GM19238 (cell line): ENCODE measurements around the gene DAAM2.

Source experiments
- DNase-seq: peaks from one replicate; pipeline ENCODE4 v3.0.0; 2011; ENCODE audit warnings: low spot score; ENCODE audit not compliant: insufficient read length

Gene DAAM2

GRCh38 chr6:39818695-39819094 is 26.5 kb downstream of the DAAM2 start:
- DNase-seq, result no peak

GRCh38 chr6:39819228-39819627 is 27.1 kb downstream of the DAAM2 start:
- DNase-seq, result no peak

GRCh38 chr6:39819676-39820075 is 27.5 kb downstream of the DAAM2 start:
- no peak for DNase-seq

- no peak for DNase-seq
These were observed 28.4 kb downstream of the DAAM2 start for GRCh38 chr6:39820553-39820952.

GRCh38 chr6:39821046-39821740 is 29.0 kb downstream of the DAAM2 start:
- DNase-seq, result no peak

- DNase-seq, result no peak
These were observed 29.8 kb downstream of the DAAM2 start for GRCh38 chr6:39821742-39822532.

GRCh38 chr6:39822846-39823815 is 31.0 kb downstream of the DAAM2 start:
- no peak for DNase-seq

GRCh38 chr6:39824030-39824926 is 32.1 kb downstream of the DAAM2 start:
- no peak for DNase-seq

- DNase-seq, result no peak
These were observed 37.2 kb downstream of the DAAM2 start for GRCh38 chr6:39829331-39829730.

- no peak for DNase-seq
These were observed 38.3 kb downstream of the DAAM2 start for GRCh38 chr6:39830444-39830843.

GRCh38 chr6:39831701-39832100 is 39.5 kb downstream of the DAAM2 start:
- no peak for DNase-seq

GRCh38 chr6:39834278-39834677 is 42.1 kb downstream of the DAAM2 start:
- DNase-seq, result no peak

GRCh38 chr6:39834866-39835265 is 42.7 kb downstream of the DAAM2 start:
- DNase-seq, result no peak

GRCh38 chr6:39835821-39836295 is 43.7 kb downstream of the DAAM2 start:
- no peak for DNase-seq

- no peak for DNase-seq
These were observed 44.4 kb downstream of the DAAM2 start for GRCh38 chr6:39836606-39837005.

- no peak for DNase-seq
These were observed 47.3 kb downstream of the DAAM2 start for GRCh38 chr6:39839445-39839844.

- DNase-seq, result no peak
These were observed 48.6 kb downstream of the DAAM2 start for GRCh38 chr6:39840781-39841180.

- no peak for DNase-seq
These were observed 49.1 kb downstream of the DAAM2 start for GRCh38 chr6:39841291-39841690.

GRCh38 chr6:39841923-39842322 is 49.7 kb downstream of the DAAM2 start:
- no peak for DNase-seq

GRCh38 chr6:39843305-39844020 is 51.3 kb downstream of the DAAM2 start:
- no peak for DNase-seq
